AG09309 (cell line): ENCODE results near the gene TENT4B.
A peak's percentile ranks its signal among the peaks of the same experiment; 100 is the strongest.

Experiments used
- DNase-seq: peaks from one replicate; pipeline ENCODE4 v3.0.0-alpha.2; 2010; ENCODE audit warnings: low read depth
- H3K4me3 ChIP-seq: 2 replicates; pipeline ENCODE4 v1.5.1; 2011; ENCODE audit warnings: mild to moderate bottlenecking, low read depth, low read length, moderate library complexity; ENCODE audit not compliant: control insufficient read depth
- TF ChIP-seq, protein P1 (sequence below): IDR thresholded peaks from 2 replicates; pipeline ENCODE4 v1.5.1; 2011; ENCODE audit warnings: mild to moderate bottlenecking, low read depth, low read length, inconsistent platforms; ENCODE audit not compliant: insufficient read depth, control insufficient read depth; ENCODE audit errors: missing control alignments

Gene TENT4B

GRCh38 chr16:50263060-50263909 is 110.2 kb downstream of the TENT4B start:
- DNase-seq: no peak
- no peak overlapping the region for H3K4me3 ChIP-seq
- TF ChIP-seq, protein P1, sequence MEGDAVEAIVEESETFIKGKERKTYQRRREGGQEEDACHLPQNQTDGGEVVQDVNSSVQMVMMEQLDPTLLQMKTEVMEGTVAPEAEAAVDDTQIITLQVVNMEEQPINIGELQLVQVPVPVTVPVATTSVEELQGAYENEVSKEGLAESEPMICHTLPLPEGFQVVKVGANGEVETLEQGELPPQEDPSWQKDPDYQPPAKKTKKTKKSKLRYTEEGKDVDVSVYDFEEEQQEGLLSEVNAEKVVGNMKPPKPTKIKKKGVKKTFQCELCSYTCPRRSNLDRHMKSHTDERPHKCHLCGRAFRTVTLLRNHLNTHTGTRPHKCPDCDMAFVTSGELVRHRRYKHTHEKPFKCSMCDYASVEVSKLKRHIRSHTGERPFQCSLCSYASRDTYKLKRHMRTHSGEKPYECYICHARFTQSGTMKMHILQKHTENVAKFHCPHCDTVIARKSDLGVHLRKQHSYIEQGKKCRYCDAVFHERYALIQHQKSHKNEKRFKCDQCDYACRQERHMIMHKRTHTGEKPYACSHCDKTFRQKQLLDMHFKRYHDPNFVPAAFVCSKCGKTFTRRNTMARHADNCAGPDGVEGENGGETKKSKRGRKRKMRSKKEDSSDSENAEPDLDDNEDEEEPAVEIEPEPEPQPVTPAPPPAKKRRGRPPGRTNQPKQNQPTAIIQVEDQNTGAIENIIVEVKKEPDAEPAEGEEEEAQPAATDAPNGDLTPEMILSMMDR: no peak

- TF ChIP-seq, protein P1: no peak
- H3K4me3 ChIP-seq: no peak overlapping the region
- DNase-seq: no peak
These were observed 111.1 kb downstream of the TENT4B start for GRCh38 chr16:50263940-50264929.

- no peak overlapping the region for H3K4me3 ChIP-seq
- TF ChIP-seq, protein P1: peak; percentile 28
- no peak for DNase-seq
These were observed 112.2 kb downstream of the TENT4B start for GRCh38 chr16:50265260-50265659.

DNA sequence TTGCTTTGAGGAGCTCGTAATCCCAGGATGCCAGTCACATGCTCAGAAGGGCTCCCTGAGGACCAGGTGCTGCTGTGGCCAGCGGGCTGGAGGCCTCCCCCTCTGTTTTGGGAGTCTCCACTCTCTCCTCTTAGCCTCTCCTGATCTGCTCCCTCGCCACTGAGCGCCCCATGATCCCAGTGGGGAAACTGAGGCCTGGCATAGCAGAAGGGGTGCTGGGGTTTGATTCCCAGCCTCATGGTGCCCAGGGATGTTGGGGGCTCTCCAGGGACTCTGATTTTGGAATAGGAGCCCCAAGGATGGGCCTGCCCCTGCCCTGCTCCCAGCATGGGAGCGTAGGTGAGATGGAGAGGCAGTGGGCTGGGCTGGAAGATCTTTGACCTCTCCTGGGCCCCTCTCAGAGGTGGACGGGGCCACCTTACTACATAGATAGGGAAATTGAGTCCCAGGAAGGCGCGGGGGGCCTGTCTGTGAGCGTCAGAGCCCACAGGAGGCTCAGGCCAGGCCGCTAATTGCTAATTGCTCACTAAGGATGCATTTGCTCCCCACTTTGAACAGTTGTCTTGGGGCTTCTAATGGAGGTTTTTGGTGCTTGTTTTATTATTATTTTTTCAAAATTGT is 112.7 kb downstream of the TENT4B start:
- no peak for DNase-seq
- H3K4me3 ChIP-seq: no peak overlapping the region
- TF ChIP-seq, protein P1: no peak

DNA sequence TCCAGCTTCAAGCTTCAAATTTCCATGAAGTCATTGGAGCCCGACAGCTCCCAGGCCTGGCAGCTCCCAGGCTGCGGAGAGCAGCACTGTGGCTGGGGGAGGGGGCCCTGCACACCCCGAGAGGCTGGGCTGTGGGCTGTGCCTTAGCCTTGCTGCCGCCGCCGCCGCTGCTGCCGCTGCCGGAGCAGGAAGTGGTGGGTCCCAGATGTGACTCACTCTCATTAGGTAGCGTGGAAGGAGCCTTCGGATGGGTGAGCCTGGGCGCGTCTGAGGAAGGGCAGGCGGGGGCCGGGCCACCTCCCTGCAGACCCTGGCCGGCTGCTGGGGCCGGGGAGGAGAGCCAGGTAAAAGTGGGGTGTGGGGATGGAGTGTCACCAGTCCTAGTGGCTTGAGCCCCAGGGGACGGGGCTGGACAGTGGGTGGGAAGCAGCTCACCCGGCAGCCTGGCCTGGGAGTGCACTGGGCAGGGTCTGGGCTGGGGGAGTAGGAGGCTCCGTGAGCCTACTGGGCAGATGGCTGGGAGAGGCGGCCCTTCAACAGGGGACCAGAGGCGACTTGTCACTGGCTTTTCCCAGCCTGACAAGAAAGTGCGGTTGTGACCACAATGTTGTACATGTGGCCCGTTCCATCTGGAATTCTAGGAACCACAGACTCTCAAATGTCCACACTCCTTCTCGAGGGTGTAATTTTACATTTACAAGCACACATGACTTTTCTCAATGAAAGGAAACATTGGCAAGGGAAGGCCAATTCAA is 113.4 kb downstream of the TENT4B start, which contains the start of gene ADCY7:
ADCY7 (plus strand) TSS at position 215 of the 755 bp plus-strand sequence. CDS start 21,629 bp downstream, outside the sequence.
- peak; percentile 38 for DNase-seq
- TF ChIP-seq, protein P1: no peak
- H3K4me3 ChIP-seq: peak within 1 kb of the TSS; percentile 62
